Thymus (tissue), 11 donors: Measurements from ENCODE around the gene TCAIM. TPM values are rescaled to one million over a fixed set of nuclear protein-coding genes. Genes with fewer than 3 reads are reported as not detected.

Source experiments
- DNase-seq, 9 donors: peaks; one replicate each; pipeline ENCODE4 v3.0.0-alpha.2; 2013; ENCODE audit warnings: low spot score in 9 of 9, low read depth in 6 of 9, missing footprints in 1 of 9
- H3K27ac ChIP-seq, 2 donors: one replicate each; pipeline ENCODE4 v1.5.1; 2013; ENCODE audit warnings: control low read depth in 1 of 2, low read depth in 1 of 2, low read length in 1 of 2, mild to moderate bottlenecking in 1 of 2, moderate library complexity in 1 of 2
- H3K27me3 ChIP-seq, 2 donors: one replicate each; pipeline ENCODE4 v1.5.1; 2013; ENCODE audit warnings: low read length in 1 of 2; ENCODE audit not compliant: control insufficient read depth in 2 of 2, insufficient read depth in 1 of 2
- H3K36me3 ChIP-seq, 2 donors: one replicate each; pipeline ENCODE4 v1.5.1; 2013; ENCODE audit warnings: low read length in 1 of 2, mild to moderate bottlenecking in 1 of 2, moderate library complexity in 1 of 2; ENCODE audit not compliant: control insufficient read depth in 2 of 2, insufficient read depth in 2 of 2
- H3K4me1 ChIP-seq, 2 donors: one replicate each; pipeline ENCODE4 v1.5.1; 2013; ENCODE audit warnings: low read length in 2 of 2; ENCODE audit not compliant: control insufficient read depth in 2 of 2, insufficient read depth in 2 of 2
- H3K4me3 ChIP-seq, 2 donors: one replicate each; pipeline ENCODE4 v1.5.1; 2013; ENCODE audit warnings: low read length in 2 of 2, control low read depth in 1 of 2, mild to moderate bottlenecking in 1 of 2
- H3K9me3 ChIP-seq, 2 donors: one replicate each; pipeline ENCODE4 v1.5.1; 2013; ENCODE audit warnings: low read length in 1 of 2, mild to moderate bottlenecking in 1 of 2; ENCODE audit not compliant: control insufficient read depth in 2 of 2, insufficient read depth in 1 of 2
- WGBS: extraction: QIAGEN DNeasy Blood & Tissue Kit; methylation state at CpG from one replicate; pipeline ENCODE4 v1.1.7; 2013; 5-methylcytosine and 5-hydroxymethylcytosine counted together
- polyA plus RNA-seq: library from polyadenylated mRNA; stranded (reverse); fragments of 200-250 nt; gene quantifications from one replicate; pipeline ENCODE4 v1.2.3, GENCODE V29; 2013
- total RNA-seq: library from RNA; stranded (reverse); fragments of 120-200 nt; gene quantifications from one replicate; pipeline ENCODE4 v1.2.4, GENCODE V29; 2013
- donor health status: healthy.

TCAIM gene
- total and polyA plus RNA-seq, 2 donors: 18.1 to 19.0 TPM

DNA sequence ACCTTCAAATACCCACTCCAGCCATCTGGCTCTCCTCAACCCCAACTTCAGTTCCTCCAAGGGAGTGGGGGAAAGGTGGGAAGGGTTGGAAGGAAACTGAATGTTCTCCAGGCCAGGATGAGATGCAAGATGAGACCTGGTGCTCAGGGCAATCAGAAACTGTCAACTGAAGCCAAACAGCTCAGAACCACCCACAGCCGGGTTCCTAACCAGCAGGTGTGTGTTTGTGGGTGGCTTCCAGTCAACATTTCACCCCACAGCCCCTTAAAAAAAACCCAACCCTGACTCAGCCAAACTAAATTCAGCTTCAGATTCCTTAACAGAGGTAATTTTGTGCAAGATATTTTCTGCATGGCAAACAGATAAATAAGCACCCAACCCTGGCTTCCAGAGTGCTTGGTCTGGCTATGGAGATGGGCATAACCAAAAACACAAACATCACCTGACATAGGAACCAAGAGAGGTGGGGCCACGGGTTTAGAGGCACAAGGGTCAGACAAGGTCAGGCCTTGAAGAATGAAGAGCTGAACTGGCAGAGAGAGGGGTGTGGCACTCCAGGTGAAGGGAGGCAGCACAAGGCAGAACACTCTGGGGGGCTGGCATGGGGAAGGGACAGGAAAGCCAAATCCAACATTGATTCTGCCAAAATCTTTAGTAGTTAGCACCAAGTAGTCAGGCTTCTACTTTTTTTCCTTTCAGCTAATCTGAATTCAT, 104.2 kb downstream of the TCAIM start:
- WGBS: 19% methylated on average over 2 of the region's 2 CpGs
- H3K27me3 ChIP-seq: no peaks in the 10 kb centered on the region
- H3K36me3 ChIP-seq: peaks cover 33 to 42% of the 10 kb centered on the region in 2 donors
- peak overlapping the region in 1 of 2 donors; percentile 12 for H3K27ac ChIP-seq
- peaks cover 14 to 25% of the 10 kb centered on the region in 2 donors for H3K4me1 ChIP-seq
- H3K4me3 ChIP-seq: no peak overlapping the region
- DNase-seq: peak in 3 of 9 donors; percentile 8 to 58 (median 15)
- peaks cover 1 to 3% of the 10 kb centered on the region in 2 donors for H3K9me3 ChIP-seq

DNA sequence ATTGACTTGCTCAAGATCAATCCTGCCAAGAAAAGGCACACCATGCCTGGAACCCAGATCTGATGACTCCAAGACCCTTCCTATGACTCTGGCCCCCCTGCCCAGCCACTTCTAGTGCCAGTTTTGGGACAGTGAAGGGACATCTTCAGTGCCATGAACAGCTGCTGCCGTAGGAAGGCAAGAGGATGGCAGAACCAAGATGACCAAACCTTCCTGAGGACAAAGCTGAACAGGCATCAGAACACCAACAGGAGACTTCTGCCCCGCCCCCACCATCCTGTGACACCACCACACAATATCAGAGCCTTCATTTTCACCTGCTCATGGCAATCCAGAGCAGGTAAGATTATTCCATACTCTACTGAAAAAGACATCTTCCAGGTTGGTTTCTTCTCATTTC, 105.9 kb downstream of the TCAIM start:
- H3K9me3 ChIP-seq: peaks cover 0 to 1% of the 10 kb centered on the region in 2 donors
- H3K27me3 ChIP-seq: no peaks in the 10 kb centered on the region
- H3K27ac ChIP-seq: no peak overlapping the region
- peaks cover 11 to 20% of the 10 kb centered on the region in 2 donors for H3K4me1 ChIP-seq
- peaks cover 50 to 59% of the 10 kb centered on the region in 2 donors for H3K36me3 ChIP-seq
- WGBS: 99% methylated on average over 2 of the region's 2 CpGs
- no peak for DNase-seq
- H3K4me3 ChIP-seq: no peak overlapping the region

DNA sequence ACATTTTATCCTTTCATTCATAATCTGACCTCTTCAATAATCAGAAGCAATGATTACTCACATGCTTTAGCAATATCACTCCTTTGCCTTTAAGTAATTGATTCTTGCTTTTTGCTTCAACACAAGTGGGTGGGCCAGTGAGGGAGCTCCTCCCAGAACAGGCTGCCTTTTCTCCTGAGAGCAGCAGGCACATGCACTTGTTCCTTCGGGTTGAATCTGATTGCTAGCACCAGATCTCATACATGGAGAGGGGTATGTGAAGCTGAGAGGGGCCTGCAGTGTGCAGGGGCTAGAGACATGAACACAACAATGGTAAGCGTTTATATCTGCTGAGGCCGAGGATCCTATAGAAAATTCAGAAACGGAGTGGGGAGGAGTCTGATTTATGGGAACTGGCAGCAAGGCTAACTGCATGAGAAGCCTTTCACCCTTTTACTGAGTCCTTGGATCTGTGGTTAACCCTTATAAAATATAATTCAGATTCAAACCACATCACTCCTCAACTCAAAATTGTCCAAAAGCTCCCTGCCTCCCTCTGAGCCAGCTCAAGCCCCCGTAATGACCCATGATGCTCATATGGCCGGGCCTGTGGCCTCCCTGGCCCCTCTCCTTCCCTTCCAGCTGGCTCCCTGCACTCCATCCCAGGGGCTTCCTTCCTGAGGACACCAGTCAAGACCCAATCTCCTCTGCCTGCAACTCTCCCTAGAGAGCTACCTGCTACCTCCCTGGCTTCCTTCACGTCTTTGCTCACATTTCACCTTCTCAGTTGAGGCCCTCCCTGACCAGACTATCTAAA, 106.5 kb downstream of the TCAIM start:
- Histone ChIP-seq H3K27me3 (no peaks in the 10 kb centered on the region), H3K4me3 (no peak overlapping the region), H3K36me3 (peaks cover 57 to 65% of the 10 kb centered on the region in 2 donors), H3K27ac (no peak overlapping the region), H3K9me3 (peaks cover 0 to 1% of the 10 kb centered on the region in 2 donors), H3K4me1 (peaks cover 6 to 13% of the 10 kb centered on the region in 2 donors)
- no peak for DNase-seq
- 98% methylated on average over 7 of the region's 7 CpGs for WGBS

DNA sequence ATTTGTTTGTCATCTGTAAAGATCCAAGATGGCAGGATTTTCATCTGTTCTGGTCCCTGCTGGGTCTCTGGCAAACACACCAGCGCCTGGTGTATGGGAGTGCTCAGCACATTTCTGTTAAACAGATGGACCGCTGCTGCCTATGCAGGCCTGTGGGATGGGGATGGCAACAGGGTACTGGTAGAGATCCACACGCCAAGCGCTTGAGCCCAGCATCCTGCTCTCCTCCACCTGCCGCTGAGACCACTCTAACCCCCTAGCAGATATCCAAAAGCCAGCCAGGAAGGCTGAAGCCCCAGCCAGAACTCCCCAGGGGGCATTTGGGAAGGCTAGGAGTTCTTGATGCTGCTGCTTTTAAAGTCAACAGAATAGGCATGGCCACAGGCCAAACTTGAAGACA, 107.2 kb downstream of the TCAIM start:
- Histone ChIP-seq H3K9me3 (peaks cover 0 to 1% of the 10 kb centered on the region in 2 donors), H3K4me3 (no peak overlapping the region), H3K27me3 (no peaks in the 10 kb centered on the region), H3K4me1 (peaks cover 2 to 8% of the 10 kb centered on the region in 2 donors), H3K36me3 (peaks cover 64 to 72% of the 10 kb centered on the region in 2 donors), H3K27ac (no peak overlapping the region)
- 98% methylated on average over 5 of the region's 5 CpGs for WGBS
- no peak for DNase-seq

DNA sequence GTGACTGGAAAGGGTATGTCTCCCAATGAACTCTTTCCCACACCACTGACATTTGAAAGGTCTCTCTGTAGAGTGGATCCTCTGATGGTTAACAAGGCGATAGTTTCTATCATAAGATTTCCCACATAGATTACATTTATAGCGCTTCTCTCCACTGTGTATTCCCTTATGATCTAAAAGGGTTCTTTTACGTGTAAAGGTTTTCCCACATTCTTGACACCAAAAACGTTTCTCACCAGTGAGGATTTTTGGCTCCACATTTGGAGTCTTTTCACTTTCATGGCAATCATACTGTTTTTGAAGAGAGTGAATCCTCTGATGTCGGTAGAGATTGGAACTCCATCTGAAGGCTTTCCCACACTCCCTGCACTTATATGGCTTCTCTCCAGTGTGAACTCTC, 108.4 kb downstream of the TCAIM start:
- WGBS: over 99% methylated on average over 5 of the region's 5 CpGs
- Histone ChIP-seq H3K4me1 (peaks cover 2 to 8% of the 10 kb centered on the region in 2 donors), H3K9me3 (peaks cover 0 to 1% of the 10 kb centered on the region in 2 donors), H3K27me3 (no peaks in the 10 kb centered on the region), H3K27ac (no peak overlapping the region), H3K36me3 (peaks cover 73 to 84% of the 10 kb centered on the region in 2 donors), H3K4me3 (no peak overlapping the region)
- no peak for DNase-seq

DNA sequence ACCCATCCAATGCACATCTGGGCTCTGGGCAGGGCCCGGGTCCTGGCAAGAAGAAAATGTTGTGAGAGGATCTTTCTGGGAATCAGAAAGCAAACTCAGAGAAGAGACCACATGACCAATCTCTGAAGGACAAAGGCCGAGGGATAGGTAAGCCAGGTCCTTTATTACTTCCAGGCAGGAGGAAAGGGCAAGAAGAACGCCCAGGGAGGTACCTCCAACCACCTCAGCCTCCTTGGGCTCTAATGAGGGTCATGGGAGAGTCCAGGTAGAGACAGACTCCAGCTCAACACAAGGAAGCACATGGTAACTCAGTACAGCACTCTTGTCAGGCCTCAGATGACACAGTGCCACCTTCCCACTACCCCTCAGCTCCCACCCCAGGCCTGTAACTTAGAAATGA, 112.9 kb downstream of the TCAIM start:
- H3K27me3 ChIP-seq: no peaks in the 10 kb centered on the region
- no peaks in the 10 kb centered on the region for H3K9me3 ChIP-seq
- no peak overlapping the region for H3K27ac ChIP-seq
- H3K4me3 ChIP-seq: no peak overlapping the region
- H3K4me1 ChIP-seq: no peaks in the 10 kb centered on the region
- no peak for DNase-seq
- H3K36me3 ChIP-seq: peaks cover 74 to 96% of the 10 kb centered on the region in 2 donors
- WGBS: 100% methylated on average over 3 of the region's 3 CpGs

DNA sequence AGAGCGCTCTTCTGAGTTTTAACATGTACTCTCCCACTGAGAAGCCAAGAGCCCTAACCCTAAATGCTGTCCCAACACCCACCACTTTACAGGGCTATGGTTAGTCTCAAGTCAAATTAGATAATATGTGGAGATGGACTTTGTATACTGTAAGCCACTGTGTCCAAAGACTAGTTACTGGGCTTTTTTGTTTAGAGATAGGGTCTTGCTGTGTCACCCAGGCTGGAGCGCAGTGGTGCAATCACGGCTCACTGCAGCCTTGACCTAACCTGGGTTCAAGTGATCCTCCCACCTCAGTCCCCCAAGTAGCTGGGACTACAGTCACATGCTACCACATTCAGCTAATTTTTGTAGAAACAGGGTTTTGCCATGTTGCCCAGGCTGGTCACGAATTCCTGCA, 115.7 kb downstream of the TCAIM start:
- no peaks in the 10 kb centered on the region for H3K4me1 ChIP-seq
- peaks cover 64 to 85% of the 10 kb centered on the region in 2 donors for H3K36me3 ChIP-seq
- no peaks in the 10 kb centered on the region for H3K9me3 ChIP-seq
- H3K27me3 ChIP-seq: no peaks in the 10 kb centered on the region
- DNase-seq: no peak
- H3K4me3 ChIP-seq: no peak overlapping the region
- no peak overlapping the region for H3K27ac ChIP-seq
- WGBS: over 99% methylated on average over 4 of the region's 4 CpGs

DNA sequence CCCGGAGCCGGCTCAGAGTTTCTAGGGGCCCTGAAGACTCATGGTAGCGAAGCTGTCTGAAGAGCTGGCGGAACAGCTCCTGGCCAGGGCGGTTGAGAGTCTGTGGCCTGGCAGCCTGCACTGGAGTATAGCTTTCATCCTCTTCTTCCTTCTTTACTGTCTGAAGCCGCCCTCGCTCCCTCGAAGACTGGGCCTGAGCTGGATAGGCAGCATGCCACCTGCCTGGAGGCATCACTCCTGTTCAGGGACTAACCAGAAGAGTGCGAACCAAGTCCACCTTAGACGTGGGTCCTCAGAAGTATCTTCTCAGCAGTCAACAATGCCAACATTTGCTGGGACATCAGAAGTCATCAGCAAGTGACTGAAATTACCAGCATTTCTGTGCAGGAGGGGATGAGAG, 116.8 kb downstream of the TCAIM start:
- peaks cover 54 to 74% of the 10 kb centered on the region in 2 donors for H3K36me3 ChIP-seq
- DNase-seq: no peak
- no peaks in the 10 kb centered on the region for H3K9me3 ChIP-seq
- 98% methylated on average over 10 of the region's 10 CpGs for WGBS
- no peaks in the 10 kb centered on the region for H3K27me3 ChIP-seq
- H3K4me1 ChIP-seq: no peaks in the 10 kb centered on the region
- H3K4me3 ChIP-seq: no peak overlapping the region
- H3K27ac ChIP-seq: no peak overlapping the region
